SK-N-SH treated with all-trans-retinoic acid at 6 μM for 48 hours (cell line): ENCODE measurements around the gene IFTAP.
A peak's percentile ranks its signal among the peaks of the same experiment; 100 is the strongest.

ENCODE experiments used
- ATAC-seq: fragments of 200-7000 bp; cut with Tn5 transposase; 3 replicates; pipeline ENCODE4 v1.9.1; 2020; ENCODE audit warnings: mild to moderate bottlenecking, moderate library complexity
- ARNTL ChIP-seq: fragments of 450-650 bp; formaldehyde crosslinking; IDR thresholded peaks from 2 replicates; pipeline ENCODE4 v1.5.0; 2020; ENCODE audit warnings: low read depth, mild to moderate bottlenecking, moderate library complexity, borderline replicate concordance
- BACH2 ChIP-seq: fragments of 250-450 bp; sonication (Bioruptor Pico); IDR thresholded peaks from 2 replicates; pipeline ENCODE4 v1.9.0; 2021; ENCODE audit warnings: mild to moderate bottlenecking, borderline replicate concordance
- CSDC2 ChIP-seq: fragments of 250-450 bp; sonication (Bioruptor Pico); IDR thresholded peaks from 2 replicates; pipeline ENCODE4 v1.5.0; 2020; ENCODE audit warnings: mild to moderate bottlenecking, moderate library complexity
- CSRNP3 ChIP-seq: fragments of 250-450 bp; sonication (Bioruptor Pico); IDR thresholded peaks from 2 replicates; pipeline ENCODE4 v1.5.1; 2021; ENCODE audit warnings: mild to moderate bottlenecking, moderate library complexity
- ESRRG ChIP-seq: fragments of 250-450 bp; sonication (Bioruptor Pico); IDR thresholded peaks from 2 replicates; pipeline ENCODE4 v1.6.1; 2021; ENCODE audit warnings: mild to moderate bottlenecking
- GLIS3 ChIP-seq: fragments of 250-450 bp; sonication (Bioruptor Pico); IDR thresholded peaks from 2 replicates; pipeline ENCODE4 v1.5.0; 2020; ENCODE audit warnings: mild to moderate bottlenecking, moderate library complexity
- ISL1 ChIP-seq: fragments of 250-450 bp; sonication (Bioruptor Pico); IDR thresholded peaks from 2 replicates; pipeline ENCODE4 v2.1.2; 2022; ENCODE audit warnings: mild to moderate bottlenecking, moderate library complexity
- OSR1 ChIP-seq: fragments of 250-450 bp; sonication (Bioruptor Pico); IDR thresholded peaks from 2 replicates; pipeline ENCODE4 v1.8.0; 2022; ENCODE audit warnings: moderate library complexity, mild to moderate bottlenecking, inconsistent platforms
- POU6F1 ChIP-seq: fragments of 250-450 bp; sonication (Bioruptor Pico); IDR thresholded peaks from 2 replicates; pipeline ENCODE4 v1.8.0; 2021; ENCODE audit warnings: low read depth, mild to moderate bottlenecking, moderate library complexity, borderline replicate concordance
- RARB ChIP-seq: fragments of 250-450 bp; sonication (Bioruptor Pico); IDR thresholded peaks from 2 replicates; pipeline ENCODE4 v1.8.0; 2021; ENCODE audit warnings: mild to moderate bottlenecking, moderate library complexity
- SNAI2 ChIP-seq: fragments of 250-450 bp; sonication (Bioruptor Pico); IDR thresholded peaks from 2 replicates; pipeline ENCODE4 v1.5.0; 2020; ENCODE audit warnings: mild to moderate bottlenecking, moderate library complexity
- TCF4 ChIP-seq: fragments of 250-450 bp; sonication (Bioruptor Pico); IDR thresholded peaks from 2 replicates; pipeline ENCODE4 v1.8.0; 2021; ENCODE audit warnings: mild to moderate bottlenecking, moderate library complexity, borderline replicate concordance
- TOX ChIP-seq: fragments of 250-450 bp; sonication (Bioruptor Pico); IDR thresholded peaks from 2 replicates; pipeline ENCODE4 v1.8.0; 2021; ENCODE audit warnings: mild to moderate bottlenecking, moderate library complexity, borderline replicate concordance
- TSHZ2 ChIP-seq: fragments of 250-450 bp; sonication (Bioruptor Pico); IDR thresholded peaks from 2 replicates; pipeline ENCODE4 v1.5.0; 2020; ENCODE audit warnings: mild to moderate bottlenecking, moderate library complexity
- ZC3H10 ChIP-seq: fragments of 250-450 bp; sonication (Bioruptor Pico); IDR thresholded peaks from 2 replicates; pipeline ENCODE4 v1.5.1; 2021; ENCODE audit warnings: mild to moderate bottlenecking, moderate library complexity
- ZFP3 ChIP-seq: fragments of 250-450 bp; sonication (Bioruptor Pico); IDR thresholded peaks from 2 replicates; pipeline ENCODE4 v1.5.0; 2020; ENCODE audit warnings: mild to moderate bottlenecking, moderate library complexity
- ZFP30 ChIP-seq: fragments of 450-650 bp; formaldehyde crosslinking; IDR thresholded peaks from 2 replicates; pipeline ENCODE4 v1.5.0; 2022; ENCODE audit warnings: mild to moderate bottlenecking, moderate library complexity
- ZNF565 ChIP-seq: fragments of 450-650 bp; formaldehyde crosslinking; conservative IDR thresholded peaks from 2 replicates; pipeline ENCODE4 v1.5.0; 2020; ENCODE audit warnings: low read depth, mild to moderate bottlenecking, moderate library complexity
- ZNF70 ChIP-seq: fragments of 450-650 bp; formaldehyde crosslinking; IDR thresholded peaks from 2 replicates; pipeline ENCODE4 v1.5.0; 2020; ENCODE audit warnings: mild to moderate bottlenecking, moderate library complexity
- ZNF8 ChIP-seq: fragments of 450-650 bp; formaldehyde crosslinking; IDR thresholded peaks from 2 replicates; pipeline ENCODE4 v1.5.0; 2020; ENCODE audit warnings: mild to moderate bottlenecking, moderate library complexity
- TF ChIP-seq, protein P1 (sequence below): fragments of 250-450 bp; sonication (Bioruptor Pico); IDR thresholded peaks from 2 replicates; pipeline ENCODE4 v1.8.0; 2020; ENCODE audit warnings: mild to moderate bottlenecking, moderate library complexity, borderline replicate concordance

The IFTAP gene

GRCh38 chr11:36590513-36590912 is 3.8 kb upstream of the IFTAP start:
- TF ChIP-seq, protein P1, sequence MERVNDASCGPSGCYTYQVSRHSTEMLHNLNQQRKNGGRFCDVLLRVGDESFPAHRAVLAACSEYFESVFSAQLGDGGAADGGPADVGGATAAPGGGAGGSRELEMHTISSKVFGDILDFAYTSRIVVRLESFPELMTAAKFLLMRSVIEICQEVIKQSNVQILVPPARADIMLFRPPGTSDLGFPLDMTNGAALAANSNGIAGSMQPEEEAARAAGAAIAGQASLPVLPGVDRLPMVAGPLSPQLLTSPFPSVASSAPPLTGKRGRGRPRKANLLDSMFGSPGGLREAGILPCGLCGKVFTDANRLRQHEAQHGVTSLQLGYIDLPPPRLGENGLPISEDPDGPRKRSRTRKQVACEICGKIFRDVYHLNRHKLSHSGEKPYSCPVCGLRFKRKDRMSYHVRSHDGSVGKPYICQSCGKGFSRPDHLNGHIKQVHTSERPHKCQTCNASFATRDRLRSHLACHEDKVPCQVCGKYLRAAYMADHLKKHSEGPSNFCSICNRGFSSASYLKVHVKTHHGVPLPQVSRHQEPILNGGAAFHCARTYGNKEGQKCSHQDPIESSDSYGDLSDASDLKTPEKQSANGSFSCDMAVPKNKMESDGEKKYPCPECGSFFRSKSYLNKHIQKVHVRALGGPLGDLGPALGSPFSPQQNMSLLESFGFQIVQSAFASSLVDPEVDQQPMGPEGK: no peak
- no peak for TF ChIP-seq ESRRG (CRISPR knock-in tag)
- no peak for TF ChIP-seq POU6F1 (CRISPR knock-in tag)
- TF ChIP-seq TCF4 (CRISPR knock-in tag): peak; percentile 23; the same call in 1 of the 2 replicates
- no peak for TF ChIP-seq GLIS3
- ATAC-seq: no peak

DNA sequence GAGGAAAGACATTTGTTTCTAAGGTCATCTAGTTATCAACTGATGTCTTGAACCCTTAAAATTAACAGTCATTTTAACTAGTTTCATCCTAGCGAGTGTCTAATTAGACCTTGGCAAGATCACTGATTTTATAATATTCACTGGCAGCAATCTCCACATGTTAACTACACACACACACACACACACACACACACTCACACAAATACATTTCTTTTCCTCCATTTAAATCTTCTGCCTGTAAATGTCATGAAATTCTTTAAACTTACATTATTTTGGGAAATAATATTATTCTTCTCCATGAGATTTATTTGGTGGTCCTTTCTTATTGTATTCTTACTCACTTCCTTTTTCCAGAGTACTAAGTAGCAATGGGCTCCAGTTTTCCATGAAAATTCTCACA is 2.9 kb upstream of the IFTAP start:
- no peak for ATAC-seq
- no peak for TF ChIP-seq ISL1 (CRISPR knock-in tag)
- no peak for TF ChIP-seq RARB (CRISPR knock-in tag)
- no peak for TF ChIP-seq ZNF8 (CRISPR knock-in tag)
- TF ChIP-seq SNAI2 (CRISPR knock-in tag): no peak
- no peak for TF ChIP-seq ZFP3 (CRISPR knock-in tag)
- TF ChIP-seq ZFP30 (CRISPR knock-in tag): no peak
- no peak for TF ChIP-seq ZNF70 (CRISPR knock-in tag)
- no peak for TF ChIP-seq GLIS3
- TF ChIP-seq POU6F1 (CRISPR knock-in tag): no peak

GRCh38 chr11:36596880-36597279 is 2.6 kb downstream of the IFTAP start:
- ATAC-seq: no peak
- no peak for TF ChIP-seq ZFP3 (CRISPR knock-in tag)
- no peak for TF ChIP-seq TOX (CRISPR knock-in tag)
- no peak for TF ChIP-seq TCF4 (CRISPR knock-in tag)
- TF ChIP-seq TSHZ2 (CRISPR knock-in tag): no peak
- TF ChIP-seq BACH2 (CRISPR knock-in tag): no peak
- no peak for TF ChIP-seq CSRNP3 (CRISPR knock-in tag)
- TF ChIP-seq ZNF8 (CRISPR knock-in tag): no peak
- TF ChIP-seq ESRRG (CRISPR knock-in tag): no peak
- no peak for TF ChIP-seq OSR1
- no peak for TF ChIP-seq SNAI2 (CRISPR knock-in tag)
- no peak for TF ChIP-seq ZC3H10 (CRISPR knock-in tag)

GRCh38 chr11:36598051-36598450 is 3.7 kb downstream of the IFTAP start, which contains the start of gene RAG2:
RAG2 (minus strand) TSS chr11:36598236; CDS start chr11:36594168, 4,068 bp downstream.
- ATAC-seq: no peak
- TF ChIP-seq ZNF70 (CRISPR knock-in tag) (no peak), ZNF8 (CRISPR knock-in tag) (no peak), CSRNP3 (CRISPR knock-in tag) (no peak), TOX (CRISPR knock-in tag) (no peak), BACH2 (CRISPR knock-in tag) (no peak), ZNF565 (CRISPR knock-in tag) (no peak), CSDC2 (CRISPR knock-in tag) (no peak), TCF4 (CRISPR knock-in tag) (no peak), SNAI2 (CRISPR knock-in tag) (no peak), ZFP30 (CRISPR knock-in tag) (no peak), RARB (CRISPR knock-in tag) (no peak), ESRRG (CRISPR knock-in tag) (no peak), ARNTL (CRISPR knock-in tag) (no peak), OSR1 (no peak), GLIS3 (no peak)
- TF ChIP-seq, protein P1: no peak
